K562 (cell line): ENCODE results near the gene PALLD. TPM values are rescaled to one million over a fixed set of nuclear protein-coding genes. Genes with fewer than 3 reads are reported as not detected.

ENCODE experiments used
- ATAC-seq: fragments of 200-7000 bp; cut with Tn5 transposase; 3 replicates; pipeline ENCODE4 v1.9.1; 2020; ENCODE audit warnings: moderate library complexity
- BruUV-seq: library from RNA; stranded (reverse); fragments of 400-500 nt; replicated peaks from 2 replicates; lab custom pipeline; 2021; lab: Mats Ljungman, UMichigan
- CTCF ChIA-PET: fragments of 300-600 bp; formaldehyde crosslinking; extraction: SDS; loops from one replicate; lab custom pipeline; 2021; ENCODE audit warnings: low intra/inter-chr PET ratio; lab: Yijun Ruan, JAX
- POLR2A ChIA-PET: fragments of 300-600, 350-650 bp; sonication (Branson Sonifier 250); formaldehyde crosslinking; extraction: SDS; loops from one replicate; lab custom pipeline; 2021; ENCODE audit warnings: antibody characterized with exemption, inconsistent platforms; lab: Yijun Ruan, JAX
- DNase-seq, 4 experiments: peaks; one replicate each; pipeline versions ENCODE4 v3.0.0 to v3.0.0-alpha.2; 2011 to 2018; ENCODE audit warnings: low spot score in 3 of 4, mixed read lengths in 3 of 4; ENCODE audit errors: extremely low read depth in 1 of 4
- FAIRE-seq: peaks from 2 replicates; lab custom pipeline; 2011; peaks lifted over from hg19 to GRCh38; lab: Jason Lieb, UNC
- H2AFZ ChIP-seq: 2 replicates; pipeline ENCODE4 v1.6.0; 2011; ENCODE audit warnings: low read depth, low read length, control low read depth, inconsistent platforms
- H3K27ac ChIP-seq: fragments of 200-600 bp; 3 replicates; pipeline ENCODE4 v1.8.0; 2011; ENCODE audit warnings: low read depth, mild to moderate bottlenecking, control low read depth, inconsistent platforms, low read length, moderate library complexity, mixed read lengths; ENCODE audit errors: extremely low read depth
- H3K27me3 ChIP-seq, 2 experiments: fragments of 300-600 bp in 1 of 2; 2 replicates in 1 of 2; 3 replicates in 1 of 2; pipeline versions ENCODE4 v1.6.0 to v1.8.0; 2011; ENCODE audit warnings: inconsistent platforms in 2 of 2, low read length in 2 of 2, mild to moderate bottlenecking in 1 of 2, mixed read lengths in 1 of 2, moderate library complexity in 1 of 2; ENCODE audit not compliant: control insufficient read depth in 2 of 2, insufficient read depth in 2 of 2
- H3K36me3 ChIP-seq: fragments of 300-600 bp; 3 replicates; pipeline ENCODE4 v1.8.0; 2011; ENCODE audit warnings: mild to moderate bottlenecking, low read length, inconsistent platforms; ENCODE audit not compliant: control insufficient read depth, insufficient read depth
- H3K4me1 ChIP-seq, 2 experiments: fragments of 200-600 bp in 1 of 2; replicated peaks in 1 of 2; 2 replicates in 1 of 2; 3 replicates in 1 of 2; pipeline versions ENCODE4 v1.5.1 to v1.8.0; 2011; ENCODE audit warnings: inconsistent platforms in 2 of 2, low read length in 2 of 2, mild to moderate bottlenecking in 1 of 2, mixed read lengths in 1 of 2, moderate library complexity in 1 of 2; ENCODE audit not compliant: control insufficient read depth in 2 of 2, insufficient read depth in 2 of 2
- H3K4me2 ChIP-seq: 2 replicates; pipeline ENCODE4 v1.6.1; 2011; ENCODE audit warnings: low read length, control low read depth, inconsistent platforms, mixed read lengths; ENCODE audit not compliant: insufficient read depth
- H3K4me3 ChIP-seq: fragments of 200-600 bp; sonication (generic), shearing (Covaris generic); 2 replicates; pipeline ENCODE4 v1.5.1; 2016; ENCODE audit warnings: control low read depth, inconsistent platforms
- H3K79me2 ChIP-seq: fragments of 200-600 bp; 3 replicates; pipeline ENCODE4 v1.8.0; 2011; ENCODE audit warnings: low read length, inconsistent platforms; ENCODE audit not compliant: control insufficient read depth, insufficient read depth
- H3K9ac ChIP-seq, 2 experiments: 2 replicates each; pipeline versions ENCODE4 v1.6.0 to v1.6.1; 2011; ENCODE audit warnings: low read depth in 2 of 2, low read length in 2 of 2, control low read depth in 1 of 2, inconsistent platforms in 1 of 2, mild to moderate bottlenecking in 1 of 2, mixed read lengths in 1 of 2; ENCODE audit not compliant: insufficient read depth in 1 of 2
- H3K9me1 ChIP-seq: one replicate; pipeline ENCODE4 v1.6.0; 2011; ENCODE audit warnings: inconsistent platforms, mild to moderate bottlenecking, low read length, moderate library complexity; ENCODE audit not compliant: control insufficient read depth, insufficient read depth
- H3K9me3 ChIP-seq: replicated peaks from 2 replicates; pipeline ENCODE4 v1.5.1; 2011; ENCODE audit warnings: low read depth, low read length, inconsistent platforms; ENCODE audit not compliant: control insufficient read depth, insufficient read depth
- H4K20me1 ChIP-seq: replicated peaks from 2 replicates; pipeline ENCODE4 v1.6.1; 2011; ENCODE audit warnings: low read length, inconsistent platforms, mixed read lengths; ENCODE audit not compliant: control insufficient read depth, insufficient read depth
- ATF1 ChIP-seq, 2 experiments: fragments of 450-650 bp in 1 of 2; IDR thresholded peaks; 2 replicates each; pipeline ENCODE4 v1.6.1; 2016; ENCODE audit warnings: missing compliant biosample characterization in 1 of 2, missing genetic modification characterization in 1 of 2
- DDX20 ChIP-seq: fragments of 450-650 bp; IDR thresholded peaks from 2 replicates; pipeline ENCODE4 v1.6.1; 2016; ENCODE audit warnings: missing genetic modification characterization, low read depth, mild to moderate bottlenecking, missing compliant biosample characterization, moderate library complexity
- ELF4 ChIP-seq: fragments of 450-650 bp; formaldehyde crosslinking; IDR thresholded peaks from 2 replicates; pipeline ENCODE4 v1.4.0; 2022; ENCODE audit warnings: missing genetic modification characterization
- ETV5 ChIP-seq: sonication (generic); formaldehyde crosslinking; IDR thresholded peaks from 2 replicates; pipeline ENCODE4 v1.4.0; 2020; ENCODE audit warnings: low read depth, mild to moderate bottlenecking, missing genetic modification reagents
- GTF2B ChIP-seq: IDR thresholded peaks from 2 replicates; pipeline ENCODE4 v1.6.1; 2011; ENCODE audit not compliant: insufficient read length; ENCODE audit errors: extremely low read depth
- IFI16 ChIP-seq: fragments of 250-450 bp; sonication (Bioruptor Pico); IDR thresholded peaks from 2 replicates; pipeline ENCODE4 v2.1.2; 2022; ENCODE audit warnings: mild to moderate bottlenecking, inconsistent platforms
- KLF1 ChIP-seq: fragments of 450-650 bp; IDR thresholded peaks from 2 replicates; pipeline ENCODE4 v1.6.1; 2016; ENCODE audit warnings: missing genetic modification characterization, missing compliant biosample characterization
- MITF ChIP-seq: IDR thresholded peaks from 2 replicates; pipeline ENCODE4 v1.6.1; 2014; ENCODE audit warnings: antibody characterized with exemption
- MNT ChIP-seq, 2 experiments: fragments of 450-650 bp; conservative IDR thresholded peaks; 2 replicates each; pipeline ENCODE4 v1.6.1; 2017; ENCODE audit warnings: mild to moderate bottlenecking in 2 of 2, moderate library complexity in 2 of 2
- NR1H2 ChIP-seq: sonication (generic); formaldehyde crosslinking; IDR thresholded peaks from 2 replicates; pipeline ENCODE4 v1.4.0; 2020; ENCODE audit warnings: mild to moderate bottlenecking, missing genetic modification reagents
- STAT5B ChIP-seq: fragments of 250-450 bp; sonication (Bioruptor Pico); IDR thresholded peaks from 2 replicates; pipeline ENCODE4 v1.8.0; 2021; ENCODE audit warnings: mild to moderate bottlenecking, inconsistent platforms
- TAF1 ChIP-seq: IDR thresholded peaks from 2 replicates; pipeline ENCODE4 v1.6.1; 2011; ENCODE audit warnings: mild to moderate bottlenecking, low read length, moderate library complexity; ENCODE audit not compliant: insufficient read depth, control insufficient read depth, severe bottlenecking; ENCODE audit errors: extremely low read depth
- ZBTB12 ChIP-seq: fragments of 250-450 bp; sonication (Bioruptor Pico); IDR thresholded peaks from 2 replicates; pipeline ENCODE4 v1.4.0; 2020
- ZNF174 ChIP-seq: fragments of 250-450 bp; sonication (Bioruptor Pico); IDR thresholded peaks from 2 replicates; pipeline ENCODE4 v1.4.0; 2020; ENCODE audit warnings: mild to moderate bottlenecking
- ZNF175 ChIP-seq: fragments of 200-800 bp; sonication (Bioruptor generic); IDR thresholded peaks from 2 replicates; pipeline ENCODE4 v1.6.1; 2016; ENCODE audit warnings: low read depth, mild to moderate bottlenecking, missing genetic modification characterization, missing compliant biosample characterization
- WGBS: fragments of 100-300 bp; shearing (Covaris generic); methylation state at CpG from one replicate; pipeline ENCODE4 v1.1.6; 2016; ENCODE audit warnings: low coverage, mixed read lengths; ENCODE audit not compliant: insufficient coverage; ENCODE audit errors: missing lambda C conversion rate; 5-methylcytosine and 5-hydroxymethylcytosine counted together
- in situ Hi-C: fragments of 300-500 bp; cut with MboI; formaldehyde crosslinking; loops from 4 replicates; pipeline ENCODE4 v1.15.0; 2018; ENCODE audit warnings: inconsistent platforms, mixed read lengths
- intact Hi-C: fragments of 100-400 bp; cut with micrococcal nuclease; formaldehyde crosslinking; loops from 2 replicates; pipeline ENCODE4 v1.14.2; 2022
- polyA plus RNA-seq, 8 experiments: library from polyadenylated mRNA; depleted of rRNA in 4 of 8; stranded (reverse) in 5 of 8; unstranded in 3 of 8; fragments of >200 nt; fragmentation: Nextera tagmentation in 2 of 8; fragmentation: Illumina TruSeq in 1 of 8; extraction: Ambion mirVana in 2 of 8; extraction: Trizol in 1 of 8; gene quantifications; 2 replicates each; pipeline versions ENCODE4 v1.2.1 to v1.2.3, GENCODE V29; 2011 to 2014; ENCODE audit warnings: inconsistent platforms in 1 of 8, missing spikeins in 1 of 8
- total RNA-seq, 7 experiments: library from RNA; depleted of rRNA in 6 of 7; stranded (reverse); fragments of >200 nt in 6 of 7; fragmentation: Illumina TruSeq in 2 of 7; extraction: Trizol in 2 of 7; gene quantifications; 2 replicates each; pipeline versions ENCODE4 v1.2.1 to v1.2.3, GENCODE V29; 2011 to 2021; ENCODE audit warnings: low replicate concordance in 1 of 7

The PALLD gene
- total and polyA plus RNA-seq, 9 of the 15 experiments (the other 6 are each of a cell fraction or from before 2014, with no cell fraction given), result 0.01 to 0.35 (median 0.06) TPM; not detected in 3

GRCh38 chr4:168577624-168578023 lies 80.8 kb downstream of the PALLD start:
- H3K79me2 ChIP-seq, result no peaks in the 10 kb centered on the region
- BruUV-seq, result no TSS peak
- H3K36me3 ChIP-seq, result no peaks in the 10 kb centered on the region
- no peak overlapping the region for H3K9ac ChIP-seq
- DNase-seq, result peak in 1 of 4 experiments; percentile 4
- H3K4me2 ChIP-seq, result no peak overlapping the region
- no peaks in the 10 kb centered on the region for H3K27me3 ChIP-seq
- in situ Hi-C loops (no loop called here), intact Hi-C loops (no loop called here)
- no peaks in the 10 kb centered on the region for H3K9me1 ChIP-seq
- ChIA-PET CTCF (no interaction called here), POLR2A (no interaction called here)
- no peak for ATAC-seq
- H4K20me1 ChIP-seq, result no peaks in the 10 kb centered on the region
- no peak overlapping the region for H3K27ac ChIP-seq
- H3K4me1 ChIP-seq, result no peaks in the 10 kb centered on the region
- no peak for TF ChIP-seq GTF2B
- TF ChIP-seq ZNF175, result no peak
- TF ChIP-seq ATF1 (CRISPR knock-in tag; IDR thresholded peaks at IDR 0.05), result no peak
- TF ChIP-seq ATF1 (tag; IDR thresholded peaks at IDR 0.05), result no peak
- no peak for TF ChIP-seq ELF4 (CRISPR knock-in tag)
- TF ChIP-seq NR1H2 (CRISPR knock-in tag), result no peak
- no peak for TF ChIP-seq MNT (conservative IDR thresholded peaks at IDR 0.05)
- TF ChIP-seq KLF1 (tag), result no peak
- no peak for TF ChIP-seq ETV5 (CRISPR knock-in tag)
- no peak for TF ChIP-seq IFI16 (CRISPR knock-in tag)
- no peak for TF ChIP-seq ZBTB12
- no peak for TF ChIP-seq ZNF174 (CRISPR knock-in tag)
- no peak for TF ChIP-seq TAF1
- no peak for TF ChIP-seq DDX20 (tag)
- no peak for TF ChIP-seq STAT5B (CRISPR knock-in tag)
- TF ChIP-seq MITF, result no peak
- no peak overlapping the region for H3K4me3 ChIP-seq
- FAIRE-seq, result no peak
- no peak overlapping the region for H2AFZ ChIP-seq
- WGBS, result 0% methylated on average over 5 of the region's 5 CpGs
- H3K9me3 ChIP-seq, result no peaks in the 10 kb centered on the region; the same call in 1 of the 2 replicates
